Suprapubic skin (tissue), 4 donors: ENCODE data around the gene FPR1.

ENCODE experiments used
- EP300 ChIP-seq: sonication (generic); formaldehyde crosslinking; IDR thresholded peaks from one replicate; pipeline ENCODE4 v1.6.1; 2017; ENCODE audit warnings: antibody characterized with exemption
- POLR2A ChIP-seq, 2 donors: fragments of 450-650 bp; IDR thresholded peaks; one replicate each; pipeline ENCODE4 v1.6.1; 2017; ENCODE audit warnings: antibody characterized with exemption in 2 of 2, mild to moderate bottlenecking in 2 of 2, moderate library complexity in 2 of 2
- POLR2AphosphoS5 ChIP-seq, 3 donors: sonication (generic); formaldehyde crosslinking; IDR thresholded peaks; one replicate each; pipeline ENCODE4 v1.6.1; 2017; ENCODE audit warnings: antibody characterized with exemption in 3 of 3
- TF ChIP-seq, protein P1 (sequence below), 2 donors: fragments of 200-600 bp in 1 of 2; fragments of 450-650 bp in 1 of 2; sonication (generic) in 1 of 2; IDR thresholded peaks; one replicate each; pipeline ENCODE4 v1.5.1; 2016 to 2019; ENCODE audit warnings: antibody characterized with exemption in 2 of 2, mild to moderate bottlenecking in 1 of 2, moderate library complexity in 1 of 2

DNA sequence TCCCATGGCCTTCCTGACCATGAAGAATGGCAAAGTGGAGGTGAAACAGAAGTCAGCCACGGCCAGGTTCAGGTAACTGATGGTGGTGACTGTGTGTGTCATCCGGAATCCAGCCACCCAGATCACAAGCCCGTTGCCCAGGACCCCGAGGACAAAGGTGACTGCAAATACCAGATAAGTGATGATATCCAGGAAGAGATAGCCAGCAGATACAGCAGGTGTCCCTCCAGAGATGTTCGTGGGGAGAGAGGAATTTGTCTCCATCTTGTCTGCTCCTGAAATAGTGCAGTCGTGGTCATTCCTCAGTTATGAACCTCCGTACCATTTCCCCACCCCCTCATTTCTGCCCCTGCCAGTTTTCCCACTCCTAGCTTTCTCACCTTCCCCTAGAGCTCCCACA is 4.9 kb downstream of the FPR1 start:
- TF ChIP-seq, protein P1, sequence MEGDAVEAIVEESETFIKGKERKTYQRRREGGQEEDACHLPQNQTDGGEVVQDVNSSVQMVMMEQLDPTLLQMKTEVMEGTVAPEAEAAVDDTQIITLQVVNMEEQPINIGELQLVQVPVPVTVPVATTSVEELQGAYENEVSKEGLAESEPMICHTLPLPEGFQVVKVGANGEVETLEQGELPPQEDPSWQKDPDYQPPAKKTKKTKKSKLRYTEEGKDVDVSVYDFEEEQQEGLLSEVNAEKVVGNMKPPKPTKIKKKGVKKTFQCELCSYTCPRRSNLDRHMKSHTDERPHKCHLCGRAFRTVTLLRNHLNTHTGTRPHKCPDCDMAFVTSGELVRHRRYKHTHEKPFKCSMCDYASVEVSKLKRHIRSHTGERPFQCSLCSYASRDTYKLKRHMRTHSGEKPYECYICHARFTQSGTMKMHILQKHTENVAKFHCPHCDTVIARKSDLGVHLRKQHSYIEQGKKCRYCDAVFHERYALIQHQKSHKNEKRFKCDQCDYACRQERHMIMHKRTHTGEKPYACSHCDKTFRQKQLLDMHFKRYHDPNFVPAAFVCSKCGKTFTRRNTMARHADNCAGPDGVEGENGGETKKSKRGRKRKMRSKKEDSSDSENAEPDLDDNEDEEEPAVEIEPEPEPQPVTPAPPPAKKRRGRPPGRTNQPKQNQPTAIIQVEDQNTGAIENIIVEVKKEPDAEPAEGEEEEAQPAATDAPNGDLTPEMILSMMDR (IDR thresholded peaks at IDR 0.05): no peak
- TF ChIP-seq EP300 (no peak), POLR2AphosphoS5 (IDR thresholded peaks at IDR 0.05) (no peak), POLR2A (IDR thresholded peaks at IDR 0.05) (no peak)
